ENCODE results near the gene H2BK1.

DNA sequence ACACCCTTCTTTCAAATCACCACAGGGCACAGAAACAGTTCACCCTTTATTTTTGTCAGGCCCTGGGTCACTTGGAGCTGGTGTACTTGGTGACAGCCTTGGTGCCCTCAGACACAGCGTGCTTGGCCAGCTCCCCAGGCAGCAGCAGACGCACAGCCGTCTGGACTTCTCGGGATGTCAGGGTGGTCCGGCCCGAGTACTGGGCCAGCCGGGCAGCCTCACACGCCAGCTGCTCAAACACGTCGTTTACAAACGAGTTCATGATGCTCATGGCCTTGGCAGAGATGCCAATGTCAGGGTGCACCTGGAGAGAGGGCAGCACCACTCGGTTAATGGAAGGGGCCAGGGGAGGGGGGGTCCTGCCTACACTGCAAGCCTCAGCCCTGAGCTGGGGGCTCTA lies 2.5 kb downstream of the H2BK1 start:
- TF ChIP-seq, protein P1, sequence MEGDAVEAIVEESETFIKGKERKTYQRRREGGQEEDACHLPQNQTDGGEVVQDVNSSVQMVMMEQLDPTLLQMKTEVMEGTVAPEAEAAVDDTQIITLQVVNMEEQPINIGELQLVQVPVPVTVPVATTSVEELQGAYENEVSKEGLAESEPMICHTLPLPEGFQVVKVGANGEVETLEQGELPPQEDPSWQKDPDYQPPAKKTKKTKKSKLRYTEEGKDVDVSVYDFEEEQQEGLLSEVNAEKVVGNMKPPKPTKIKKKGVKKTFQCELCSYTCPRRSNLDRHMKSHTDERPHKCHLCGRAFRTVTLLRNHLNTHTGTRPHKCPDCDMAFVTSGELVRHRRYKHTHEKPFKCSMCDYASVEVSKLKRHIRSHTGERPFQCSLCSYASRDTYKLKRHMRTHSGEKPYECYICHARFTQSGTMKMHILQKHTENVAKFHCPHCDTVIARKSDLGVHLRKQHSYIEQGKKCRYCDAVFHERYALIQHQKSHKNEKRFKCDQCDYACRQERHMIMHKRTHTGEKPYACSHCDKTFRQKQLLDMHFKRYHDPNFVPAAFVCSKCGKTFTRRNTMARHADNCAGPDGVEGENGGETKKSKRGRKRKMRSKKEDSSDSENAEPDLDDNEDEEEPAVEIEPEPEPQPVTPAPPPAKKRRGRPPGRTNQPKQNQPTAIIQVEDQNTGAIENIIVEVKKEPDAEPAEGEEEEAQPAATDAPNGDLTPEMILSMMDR (IDR thresholded peaks at IDR 0.05; ENCODE audit: low read depth, low read length), result no peak
- no peak for TF ChIP-seq POLR2A (IDR thresholded peaks at IDR 0.05; ENCODE audit: extremely low read depth, insufficient read length)
